ENCODE results near the gene TIMM50. TPM values are rescaled to one million over a fixed set of nuclear protein-coding genes. Genes with fewer than 3 reads are reported as not detected.
A peak's percentile ranks its signal among the peaks of the same experiment; 100 is the strongest.

The TIMM50 gene
- total and polyA plus RNA-seq, 5 donors from 2014 or later, result 35.4 to 47.4 (median 40.8) TPM

DNA sequence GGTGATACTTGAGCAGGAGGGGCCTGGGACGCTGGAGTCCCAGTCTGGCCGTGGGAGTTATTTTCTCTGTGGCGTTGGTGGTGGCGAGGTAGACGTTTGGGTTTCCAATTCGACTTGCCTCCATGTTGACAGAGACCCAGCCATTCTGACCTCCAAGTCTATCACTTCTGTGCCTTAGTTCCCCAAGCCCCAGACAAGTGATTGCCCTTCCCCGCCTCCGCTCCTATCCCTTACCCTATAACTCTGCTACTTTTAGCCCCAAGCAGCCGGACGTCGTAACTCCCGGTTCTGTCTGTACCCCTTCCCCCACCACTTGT, 549 bp downstream of the TIMM50 start:
- peak overlapping the region; percentile 84 for H3K4me3 ChIP-seq (ENCODE audit: low read depth, low read length)
- no peaks in the 10 kb centered on the region for H3K27me3 Mint-ChIP-seq
- ATAC-seq (ENCODE audit: low read depth in 2 of 2) (no peak), DNase-seq (no peak)
- H3K9me3 Mint-ChIP-seq, result peaks cover 0 to 2% (median 0%) of the 10 kb centered on the region in 7 donors
- H3K4me1 Mint-ChIP-seq, result peaks cover 4 to 33% (median 25%) of the 10 kb centered on the region in 4 donors
- H3K9me3 ChIP-seq (ENCODE audit: control insufficient read depth in 2 of 2, low read length in 2 of 2), result no peaks in the 10 kb centered on the region
- peaks cover 19% of the 10 kb centered on the region for H3K4me1 ChIP-seq (ENCODE audit: control insufficient read depth, insufficient read depth, low read length, poor library complexity, severe bottlenecking)
- peak overlapping the region; percentile 87 to 97 (median 92) for H3K4me3 Mint-ChIP-seq
- peak overlapping the region; percentile 85 to 96 (median 96) for H3K27ac Mint-ChIP-seq
- peaks cover 15% of the 10 kb centered on the region for H3K36me3 ChIP-seq (ENCODE audit: control insufficient read depth, insufficient read depth, low read length)
- H3K27ac ChIP-seq (ENCODE audit: insufficient read depth, low read length, poor library complexity, severe bottlenecking), result peak overlapping the region; percentile 81
- no peaks in the 10 kb centered on the region for H3K27me3 ChIP-seq (ENCODE audit: control insufficient read depth, insufficient read depth, low read length)
- peaks cover 11% of the 10 kb centered on the region for H3K36me3 Mint-ChIP-seq

- Mint-ChIP-seq H3K4me1 (peaks cover 4 to 32% (median 25%) of the 10 kb centered on the region in 4 donors), H3K36me3 (peaks cover 10% of the 10 kb centered on the region), H3K27me3 (no peaks in the 10 kb centered on the region), H3K27ac (peak overlapping the region; percentile 43 to 96 (median 96)), H3K9me3 (peaks cover 0 to 2% (median 0%) of the 10 kb centered on the region in 7 donors), H3K4me3 (peak overlapping the region; percentile 87 to 97 (median 92))
- peak overlapping the region; percentile 84 for H3K4me3 ChIP-seq (ENCODE audit: low read depth, low read length)
- peaks cover 17% of the 10 kb centered on the region for H3K36me3 ChIP-seq (ENCODE audit: control insufficient read depth, insufficient read depth, low read length)
- no peaks in the 10 kb centered on the region for H3K27me3 ChIP-seq (ENCODE audit: control insufficient read depth, insufficient read depth, low read length)
- H3K4me1 ChIP-seq (ENCODE audit: control insufficient read depth, insufficient read depth, low read length, poor library complexity, severe bottlenecking), result peaks cover 19% of the 10 kb centered on the region
- H3K27ac ChIP-seq (ENCODE audit: insufficient read depth, low read length, poor library complexity, severe bottlenecking), result peak overlapping the region; percentile 81
- H3K9me3 ChIP-seq (ENCODE audit: control insufficient read depth in 2 of 2, low read length in 2 of 2), result no peaks in the 10 kb centered on the region
- DNase-seq, result no peak
- no peak for ATAC-seq (ENCODE audit: low read depth in 2 of 2)
These were observed 1.0 kb downstream of the TIMM50 start for GRCh38 chr19:39481676-39482075.

DNA sequence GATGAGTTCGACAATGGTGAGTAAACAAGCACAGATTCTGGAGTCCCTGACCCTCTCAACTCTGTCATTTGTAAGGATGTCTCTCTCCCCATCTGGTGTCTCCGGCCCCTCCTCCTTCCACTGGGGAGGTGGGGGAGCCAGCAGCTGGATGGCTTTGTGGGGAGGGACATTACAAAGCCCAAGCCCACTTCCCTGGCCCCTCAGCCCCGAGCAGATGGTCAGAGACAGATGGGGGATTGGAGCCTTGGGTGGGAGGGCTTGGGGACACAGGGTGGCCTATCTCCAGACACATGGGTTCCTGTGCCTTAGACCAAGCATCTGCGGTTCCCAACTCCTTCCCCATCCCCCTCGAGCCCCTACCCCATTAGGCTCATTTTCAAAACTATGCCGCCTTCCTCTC, 2.5 kb downstream of the TIMM50 start:
- peak overlapping the region; percentile 64 to 92 (median 72) for H3K4me3 Mint-ChIP-seq
- ATAC-seq (ENCODE audit: low read depth in 2 of 2) (no peak), DNase-seq (no peak)
- Histone ChIP-seq H3K4me3 (ENCODE audit: low read depth, low read length) (no peak overlapping the region), H3K9me3 (ENCODE audit: control insufficient read depth in 2 of 2, low read length in 2 of 2) (no peaks in the 10 kb centered on the region), H3K27me3 (ENCODE audit: control insufficient read depth, insufficient read depth, low read length) (no peaks in the 10 kb centered on the region), H3K27ac (ENCODE audit: insufficient read depth, low read length, poor library complexity, severe bottlenecking) (no peak overlapping the region), H3K4me1 (ENCODE audit: control insufficient read depth, insufficient read depth, low read length, poor library complexity, severe bottlenecking) (peaks cover 19% of the 10 kb centered on the region), H3K36me3 (ENCODE audit: control insufficient read depth, insufficient read depth, low read length) (peaks cover 27% of the 10 kb centered on the region)
- H3K27ac Mint-ChIP-seq, result peak overlapping the region in 1 of 3 donors; percentile 40
- H3K36me3 Mint-ChIP-seq, result peaks cover 16% of the 10 kb centered on the region
- peaks cover 4 to 32% (median 25%) of the 10 kb centered on the region in 4 donors for H3K4me1 Mint-ChIP-seq
- H3K9me3 Mint-ChIP-seq, result no peaks in the 10 kb centered on the region
- no peaks in the 10 kb centered on the region for H3K27me3 Mint-ChIP-seq

DNA sequence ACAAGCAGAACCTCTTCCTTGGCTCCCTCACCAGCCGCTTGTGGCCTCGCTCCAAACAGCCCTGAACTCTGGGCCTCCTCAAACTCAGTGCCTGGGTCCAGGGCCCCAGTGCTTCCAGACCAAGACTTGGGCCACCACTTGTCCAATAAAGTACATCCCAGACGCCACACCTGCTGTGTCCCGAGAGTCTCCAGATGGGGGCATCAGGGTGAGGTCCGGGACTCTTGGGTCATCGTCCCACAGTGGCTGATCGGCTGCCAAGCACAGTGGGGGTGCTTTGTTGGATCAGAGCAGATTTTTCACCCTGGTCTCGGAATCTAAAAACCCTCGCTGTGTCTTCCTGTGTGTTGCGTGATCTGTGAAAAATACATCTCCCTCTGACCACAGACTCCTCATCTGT, 9.1 kb downstream of the TIMM50 start:
- H3K4me1 ChIP-seq (ENCODE audit: control insufficient read depth, insufficient read depth, low read length, poor library complexity, severe bottlenecking), result no peaks in the 10 kb centered on the region
- H3K27ac ChIP-seq (ENCODE audit: insufficient read depth, low read length, poor library complexity, severe bottlenecking), result no peak overlapping the region
- ATAC-seq (ENCODE audit: low read depth in 2 of 2) (no peak), DNase-seq (no peak)
- no peak overlapping the region for H3K4me3 ChIP-seq (ENCODE audit: low read depth, low read length)
- no peaks in the 10 kb centered on the region for H3K9me3 Mint-ChIP-seq
- H3K36me3 Mint-ChIP-seq, result peaks cover 30% of the 10 kb centered on the region
- no peaks in the 10 kb centered on the region for H3K9me3 ChIP-seq (ENCODE audit: control insufficient read depth in 2 of 2, low read length in 2 of 2)
- H3K27ac Mint-ChIP-seq, result no peak overlapping the region
- no peaks in the 10 kb centered on the region for H3K4me1 Mint-ChIP-seq
- H3K27me3 ChIP-seq (ENCODE audit: control insufficient read depth, insufficient read depth, low read length), result no peaks in the 10 kb centered on the region
- H3K27me3 Mint-ChIP-seq, result peaks cover 5% of the 10 kb centered on the region
- peaks cover 50% of the 10 kb centered on the region for H3K36me3 ChIP-seq (ENCODE audit: control insufficient read depth, insufficient read depth, low read length)
- H3K4me3 Mint-ChIP-seq, result peak overlapping the region in 1 of 4 donors; percentile 66

- H3K9me3 Mint-ChIP-seq, result no peaks in the 10 kb centered on the region
- no peak for ATAC-seq (ENCODE audit: low read depth in 2 of 2)
- H3K36me3 Mint-ChIP-seq, result peaks cover 17% of the 10 kb centered on the region
- Histone ChIP-seq H3K27me3 (ENCODE audit: control insufficient read depth, insufficient read depth, low read length) (peaks cover 2% of the 10 kb centered on the region), H3K4me1 (ENCODE audit: control insufficient read depth, insufficient read depth, low read length, poor library complexity, severe bottlenecking) (no peaks in the 10 kb centered on the region), H3K27ac (ENCODE audit: insufficient read depth, low read length, poor library complexity, severe bottlenecking) (no peak overlapping the region), H3K4me3 (ENCODE audit: low read depth, low read length) (no peak overlapping the region), H3K36me3 (ENCODE audit: control insufficient read depth, insufficient read depth, low read length) (peaks cover 27% of the 10 kb centered on the region), H3K9me3 (ENCODE audit: control insufficient read depth in 2 of 2, low read length in 2 of 2) (no peaks in the 10 kb centered on the region)
- no peak for DNase-seq
- H3K27ac Mint-ChIP-seq, result no peak overlapping the region
- H3K4me1 Mint-ChIP-seq, result peaks cover 0 to 4% (median 0%) of the 10 kb centered on the region in 4 donors
- no peak overlapping the region for H3K4me3 Mint-ChIP-seq
- peaks cover 15% of the 10 kb centered on the region for H3K27me3 Mint-ChIP-seq
These were observed 11.6 kb downstream of the TIMM50 start for GRCh38 chr19:39492225-39492624.

GRCh38 chr19:39492788-39493187, 12.2 kb downstream of the TIMM50 start:
- Mint-ChIP-seq H3K27ac (no peak overlapping the region), H3K4me1 (peaks cover 0 to 4% (median 0%) of the 10 kb centered on the region in 4 donors), H3K9me3 (no peaks in the 10 kb centered on the region), H3K4me3 (no peak overlapping the region), H3K27me3 (peaks cover 20% of the 10 kb centered on the region), H3K36me3 (peaks cover 17% of the 10 kb centered on the region)
- Histone ChIP-seq H3K27ac (ENCODE audit: insufficient read depth, low read length, poor library complexity, severe bottlenecking) (no peak overlapping the region), H3K36me3 (ENCODE audit: control insufficient read depth, insufficient read depth, low read length) (peaks cover 27% of the 10 kb centered on the region), H3K27me3 (ENCODE audit: control insufficient read depth, insufficient read depth, low read length) (peaks cover 2% of the 10 kb centered on the region), H3K9me3 (ENCODE audit: control insufficient read depth in 2 of 2, low read length in 2 of 2) (no peaks in the 10 kb centered on the region), H3K4me1 (ENCODE audit: control insufficient read depth, insufficient read depth, low read length, poor library complexity, severe bottlenecking) (peaks cover 2% of the 10 kb centered on the region), H3K4me3 (ENCODE audit: low read depth, low read length) (no peak overlapping the region)
- no peak for ATAC-seq (ENCODE audit: low read depth in 2 of 2)
- no peak for DNase-seq

DNA sequence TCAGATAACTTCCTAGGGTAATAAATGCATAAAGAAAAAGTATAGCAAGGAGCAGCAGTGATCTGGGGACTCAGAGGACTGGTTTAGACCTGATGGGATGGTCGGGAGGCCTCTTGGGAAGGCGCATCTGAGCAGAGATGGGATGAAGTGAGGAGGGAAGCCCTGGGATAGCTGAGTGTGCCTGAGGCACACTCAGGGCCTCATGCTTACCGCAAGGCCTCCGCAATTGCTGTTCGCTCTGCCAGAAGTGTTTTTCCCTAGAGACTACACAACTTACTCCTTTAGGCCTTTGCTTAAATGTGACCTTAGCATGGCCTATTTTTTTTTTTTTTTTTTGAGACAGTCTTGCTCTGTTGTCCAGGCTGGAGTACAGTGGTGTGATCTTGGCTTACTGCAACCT, 14.0 kb downstream of the TIMM50 start:
- H3K4me1 ChIP-seq (ENCODE audit: control insufficient read depth, insufficient read depth, low read length, poor library complexity, severe bottlenecking), result peaks cover 17% of the 10 kb centered on the region
- ATAC-seq (ENCODE audit: low read depth in 2 of 2) (no peak), DNase-seq (no peak)
- no peak overlapping the region for H3K27ac ChIP-seq (ENCODE audit: insufficient read depth, low read length, poor library complexity, severe bottlenecking)
- H3K27me3 Mint-ChIP-seq, result peaks cover 34% of the 10 kb centered on the region
- H3K36me3 ChIP-seq (ENCODE audit: control insufficient read depth, insufficient read depth, low read length), result peaks cover 9% of the 10 kb centered on the region
- peaks cover 4 to 14% (median 8%) of the 10 kb centered on the region in 4 donors for H3K4me1 Mint-ChIP-seq
- no peak overlapping the region for H3K4me3 ChIP-seq (ENCODE audit: low read depth, low read length)
- no peaks in the 10 kb centered on the region for H3K9me3 Mint-ChIP-seq
- peaks cover 6% of the 10 kb centered on the region for H3K36me3 Mint-ChIP-seq
- H3K4me3 Mint-ChIP-seq, result no peak overlapping the region
- H3K27ac Mint-ChIP-seq, result no peak overlapping the region
- H3K27me3 ChIP-seq (ENCODE audit: control insufficient read depth, insufficient read depth, low read length), result peaks cover 6% of the 10 kb centered on the region
- H3K9me3 ChIP-seq (ENCODE audit: control insufficient read depth in 2 of 2, low read length in 2 of 2), result no peaks in the 10 kb centered on the region

DNA sequence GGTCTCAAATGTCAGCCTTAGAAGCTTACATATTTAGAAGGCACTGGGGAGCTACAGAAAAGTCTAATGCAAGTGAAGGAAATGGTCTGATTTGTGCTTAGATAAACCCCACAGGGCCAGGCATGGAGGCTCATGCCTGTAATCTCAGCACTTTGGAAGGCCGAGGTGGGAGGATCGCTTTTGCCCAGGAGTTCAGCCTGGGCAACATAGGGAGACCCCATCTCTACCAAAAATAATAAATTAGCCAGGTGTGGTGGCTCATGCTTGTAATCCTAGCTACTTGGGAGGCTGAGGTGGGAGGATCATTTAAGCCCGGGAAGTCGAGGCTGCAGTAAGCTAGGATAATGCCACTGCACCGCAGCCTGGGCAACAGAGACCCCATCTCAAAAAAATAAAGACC, 15.4 kb downstream of the TIMM50 start:
- peaks cover 46% of the 10 kb centered on the region for H3K27me3 Mint-ChIP-seq
- Histone ChIP-seq H3K36me3 (ENCODE audit: control insufficient read depth, insufficient read depth, low read length) (peaks cover under 1% of the 10 kb centered on the region), H3K4me3 (ENCODE audit: low read depth, low read length) (no peak overlapping the region), H3K9me3 (ENCODE audit: control insufficient read depth in 2 of 2, low read length in 2 of 2) (no peaks in the 10 kb centered on the region), H3K27ac (ENCODE audit: insufficient read depth, low read length, poor library complexity, severe bottlenecking) (no peak overlapping the region), H3K27me3 (ENCODE audit: control insufficient read depth, insufficient read depth, low read length) (peaks cover 17% of the 10 kb centered on the region), H3K4me1 (ENCODE audit: control insufficient read depth, insufficient read depth, low read length, poor library complexity, severe bottlenecking) (peaks cover 17% of the 10 kb centered on the region)
- peak overlapping the region in 1 of 4 donors; percentile 40 for H3K4me3 Mint-ChIP-seq
- peaks cover 0 to 2% (median 0%) of the 10 kb centered on the region in 7 donors for H3K9me3 Mint-ChIP-seq
- H3K36me3 Mint-ChIP-seq, result peaks cover 3% of the 10 kb centered on the region
- H3K4me1 Mint-ChIP-seq, result peaks cover 4 to 20% (median 11%) of the 10 kb centered on the region in 4 donors
- ATAC-seq (ENCODE audit: low read depth in 2 of 2), result no peak
- DNase-seq, result no peak
- H3K27ac Mint-ChIP-seq, result no peak overlapping the region

Measured in CD4-positive, CD25-positive, alpha-beta regulatory T cell (primary cell).